Kidney epithelial cell (primary cell): ENCODE results near the gene CPED1. TPM values are rescaled to one million over a fixed set of nuclear protein-coding genes. Genes with fewer than 3 reads are reported as not detected.
A peak's percentile ranks its signal among the peaks of the same experiment; 100 is the strongest.

Source experiments
- DNase-seq: peaks from one replicate; pipeline ENCODE4 v3.0.0-alpha.2; 2010; ENCODE audit warnings: low read depth
- H3K27me3 ChIP-seq: 2 replicates; pipeline ENCODE4 v1.6.0; 2011; ENCODE audit warnings: low read length; ENCODE audit not compliant: control insufficient read depth, insufficient read depth
- H3K36me3 ChIP-seq: 2 replicates; pipeline ENCODE4 v1.5.1; 2011; ENCODE audit warnings: low read length; ENCODE audit not compliant: control insufficient read depth, insufficient read depth
- H3K4me3 ChIP-seq: 2 replicates; pipeline ENCODE4 v1.5.1; 2011; ENCODE audit warnings: low read depth, mild to moderate bottlenecking, control low read depth, low read length
- CTCF ChIP-seq: IDR thresholded peaks from 2 replicates; pipeline ENCODE4 v1.5.1; 2011; ENCODE audit warnings: mild to moderate bottlenecking, moderate library complexity, low read length, control low read depth, inconsistent platforms; ENCODE audit not compliant: insufficient read depth, poor library complexity, severe bottlenecking
- total RNA-seq: library from RNA; depleted of rRNA; stranded (reverse); fragments of >200 nt; gene quantifications from 2 replicates; pipeline ENCODE4 v1.2.3, GENCODE V29; 2015

The CPED1 gene
- total RNA-seq, 1 donor from 2014 or later: 3.2 TPM

- no peak overlapping the region for H3K4me3 ChIP-seq
- DNase-seq: no peak
- no peaks in the 10 kb centered on the region for H3K27me3 ChIP-seq
- H3K36me3 ChIP-seq: no peaks in the 10 kb centered on the region
- TF ChIP-seq CTCF: no peak
Measured at GRCh38 chr7:120944826-120945562, 43.5 kb upstream of the CPED1 start.

GRCh38 chr7:120947980-120948379 is 40.5 kb upstream of the CPED1 start:
- DNase-seq: no peak
- H3K27me3 ChIP-seq: no peaks in the 10 kb centered on the region
- H3K4me3 ChIP-seq: no peak overlapping the region
- no peaks in the 10 kb centered on the region for H3K36me3 ChIP-seq
- TF ChIP-seq CTCF: no peak

- no peak for DNase-seq
- TF ChIP-seq CTCF: no peak
- Histone ChIP-seq H3K4me3 (peak overlapping the region; percentile 65), H3K36me3 (no peaks in the 10 kb centered on the region), H3K27me3 (no peaks in the 10 kb centered on the region)
Measured at GRCh38 chr7:120949393-120949911, 39.1 kb upstream of the CPED1 start.

GRCh38 chr7:120949998-120950538 is 38.4 kb upstream of the CPED1 start:
- no peak for TF ChIP-seq CTCF
- Histone ChIP-seq H3K27me3 (no peaks in the 10 kb centered on the region), H3K36me3 (no peaks in the 10 kb centered on the region), H3K4me3 (peak overlapping the region; percentile 65)
- DNase-seq: no peak

- Histone ChIP-seq H3K36me3 (no peaks in the 10 kb centered on the region), H3K4me3 (peak within 1 kb of the TSS; percentile 71), H3K27me3 (no peaks in the 10 kb centered on the region)
- DNase-seq: peak; percentile 88
- no peak for TF ChIP-seq CTCF
Measured at GRCh38 chr7:120950539-120951308, 37.8 kb upstream of the CPED1 start, which contains the start of gene ING3. ING3 (plus strand) TSS chr7:120950777; CDS start chr7:120950897, 120 bp downstream.
